ENCODE measurements around the gene MORF4L2. TPM values are rescaled to one million over a fixed set of nuclear protein-coding genes. Genes with fewer than 3 reads are reported as not detected.

Gene MORF4L2
- polyA plus RNA-seq, 1 experiment = 562 TPM

GRCh38 chrX:103685396-103685795, 1.1 kb downstream of the MORF4L2 start:
- H3K9me3 ChIP-seq (ENCODE audit: control insufficient read depth, insufficient read depth, low read length) = no peaks in the 10 kb centered on the region
- no peaks in the 10 kb centered on the region for H3K27me3 ChIP-seq (ENCODE audit: control insufficient read depth, insufficient read depth, low read length)
- POLR2A ChIA-PET = interaction anchor here (0.8 kb wide), 1 partner anchor 56 kb away, joined by 3 read pairs; no protein-coding TSS in a partner anchor
- no peak overlapping the region for H3K27ac ChIP-seq (ENCODE audit: low read depth, low read length)
- no peak for TF ChIP-seq CTCF (IDR thresholded peaks at IDR 0.05; ENCODE audit: low read depth, low read length)
- DNase-seq (ENCODE audit: low read depth, low spot score) = no peak
- CTCF ChIA-PET = interaction anchor here (1.5 to 2.2 kb wide), 2 partner anchors 55 to 133 kb away, joined by 3 to 11 read pairs; no protein-coding TSS in a partner anchor
- H3K4me3 ChIP-seq (ENCODE audit: low read depth, low read length) = peak overlapping the region; percentile 81

GRCh38 chrX:103681443-103681842, 5.1 kb downstream of the MORF4L2 start:
- Histone ChIP-seq H3K9me3 (ENCODE audit: control insufficient read depth, insufficient read depth, low read length) (no peaks in the 10 kb centered on the region), H3K27me3 (ENCODE audit: control insufficient read depth, insufficient read depth, low read length) (no peaks in the 10 kb centered on the region), H3K27ac (ENCODE audit: low read depth, low read length) (no peak overlapping the region), H3K4me3 (ENCODE audit: low read depth, low read length) (no peak overlapping the region)
- CTCF ChIA-PET = no interaction called here
- POLR2A ChIA-PET = interaction anchor here (1.5 kb wide), 1 partner anchor 52 kb away, joined by 4 read pairs; the partner anchor contains the start of gene TCEAL1
- no peak for DNase-seq (ENCODE audit: low read depth, low spot score)
- no peak for TF ChIP-seq CTCF (IDR thresholded peaks at IDR 0.05; ENCODE audit: low read depth, low read length)

- H3K4me3 ChIP-seq (ENCODE audit: low read depth, low read length) = no peak overlapping the region
- POLR2A ChIA-PET = interaction anchor here (1.1 to 1.2 kb wide), 2 partner anchors 39 to 49 kb away, joined by 3 to 4 read pairs; no protein-coding TSS in a partner anchor
- H3K9me3 ChIP-seq (ENCODE audit: control insufficient read depth, insufficient read depth, low read length) = no peaks in the 10 kb centered on the region
- TF ChIP-seq CTCF (IDR thresholded peaks at IDR 0.05; ENCODE audit: low read depth, low read length) = no peak
- H3K27me3 ChIP-seq (ENCODE audit: control insufficient read depth, insufficient read depth, low read length) = no peaks in the 10 kb centered on the region
- DNase-seq (ENCODE audit: low read depth, low spot score) = no peak
- H3K27ac ChIP-seq (ENCODE audit: low read depth, low read length) = peak overlapping the region; percentile 21
- CTCF ChIA-PET = interaction anchor here (1.1 kb wide), 1 partner anchor 48 kb away, joined by 5 read pairs; no protein-coding TSS in a partner anchor
Observed at GRCh38 chrX:103678199-103678993, 8.1 kb downstream of the MORF4L2 start.

- ChIA-PET POLR2A (no interaction called here), CTCF (no interaction called here)
- Histone ChIP-seq H3K4me3 (ENCODE audit: low read depth, low read length) (no peak overlapping the region), H3K27me3 (ENCODE audit: control insufficient read depth, insufficient read depth, low read length) (no peaks in the 10 kb centered on the region), H3K27ac (ENCODE audit: low read depth, low read length) (no peak overlapping the region), H3K9me3 (ENCODE audit: control insufficient read depth, insufficient read depth, low read length) (no peaks in the 10 kb centered on the region)
- DNase-seq (ENCODE audit: low read depth, low spot score) = no peak
- no peak for TF ChIP-seq CTCF (IDR thresholded peaks at IDR 0.05; ENCODE audit: low read depth, low read length)
Observed at GRCh38 chrX:103674531-103675454, 11.7 kb downstream of the MORF4L2 start.
